Measurements from ENCODE around the gene KCNH6.

The KCNH6 gene

DNA sequence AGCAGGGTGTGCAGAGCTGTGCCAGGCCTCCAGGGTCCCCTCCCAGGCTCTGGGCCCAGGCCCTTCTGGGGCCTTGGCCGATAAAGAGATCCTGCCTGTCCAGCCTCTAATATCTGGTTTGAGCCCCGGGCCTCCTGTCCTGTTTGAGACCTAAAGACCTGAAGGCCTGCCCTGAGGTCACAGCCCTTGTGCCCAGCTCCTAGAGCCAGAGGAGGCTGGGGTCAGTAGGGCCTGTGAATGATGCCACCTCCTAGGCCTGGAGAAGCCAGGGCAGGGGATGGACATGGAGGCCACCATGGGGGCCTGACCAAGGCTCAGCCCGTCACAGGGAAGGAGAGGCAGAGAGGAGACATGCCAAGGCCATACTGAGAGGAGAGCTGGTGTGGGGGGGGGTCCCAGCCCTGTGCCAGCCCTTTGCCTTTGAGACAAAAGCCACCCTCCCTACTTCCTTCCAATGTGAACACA lies 7.4 kb downstream of the KCNH6 start:
- Histone ChIP-seq H3K4me3 (ENCODE audit: low read depth in 1 of 2, low read length in 2 of 2) (no peak overlapping the region), H3K27ac (ENCODE audit: low read depth, low read length) (no peak overlapping the region), H3K36me3 (ENCODE audit: insufficient read depth, low read length) (no peaks in the 10 kb centered on the region), H3K9me3 (ENCODE audit: low read length) (no peaks in the 10 kb centered on the region), H3K4me1 (ENCODE audit: insufficient read depth, low read length) (no peaks in the 10 kb centered on the region), H3K27me3 (ENCODE audit: control insufficient read depth in 1 of 2, insufficient read depth in 2 of 2, low read length in 2 of 2) (no peaks in the 10 kb centered on the region), H3K9ac (ENCODE audit: low read length) (no peak overlapping the region)

DNA sequence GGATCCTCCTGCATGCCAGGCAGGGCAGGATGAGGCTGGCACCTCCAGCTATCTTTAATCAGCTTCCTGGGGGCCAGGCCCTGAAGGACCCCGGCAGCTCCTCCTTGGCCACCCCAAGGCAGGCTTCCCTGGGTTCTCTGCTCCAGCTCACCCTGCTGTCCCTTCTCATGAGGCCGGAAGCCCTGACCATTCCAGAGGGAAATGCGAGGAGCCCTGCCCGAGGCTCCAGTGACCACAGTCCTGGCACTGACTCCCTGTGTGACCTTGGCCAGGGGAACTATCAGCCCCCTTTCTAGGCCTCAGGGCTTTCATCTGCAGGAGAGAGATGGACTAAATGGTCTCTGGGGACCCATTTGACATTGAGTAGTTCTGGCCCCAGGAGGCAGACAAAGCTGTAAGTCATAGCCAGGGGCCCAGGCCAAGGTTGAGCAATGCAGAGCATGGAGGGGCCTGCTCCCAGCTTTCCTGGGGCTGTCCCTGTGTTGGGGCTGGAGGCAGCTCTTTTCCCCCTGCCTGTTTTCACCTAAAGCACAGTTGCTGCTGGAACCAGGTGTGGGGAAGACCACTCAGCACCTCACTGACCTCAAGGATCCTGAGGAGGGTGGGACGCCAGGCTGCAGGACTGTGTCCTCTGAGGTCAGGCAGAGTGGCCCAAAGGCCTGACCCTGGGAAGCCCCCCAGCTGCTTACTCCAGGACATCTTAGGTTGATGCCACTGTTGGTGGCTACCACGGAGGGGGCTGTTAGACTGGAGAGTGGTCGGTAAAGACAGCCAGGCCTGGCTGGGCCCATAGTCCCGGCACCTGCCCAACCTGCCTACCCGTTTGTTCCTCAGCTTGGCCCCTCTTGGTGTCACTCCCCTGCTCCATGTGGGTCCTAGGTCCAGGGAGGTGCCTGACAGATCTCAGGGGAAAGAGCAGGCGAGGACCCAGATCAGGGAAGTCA lies 8.1 kb downstream of the KCNH6 start:
- Histone ChIP-seq H3K4me1 (ENCODE audit: insufficient read depth, low read length) (no peaks in the 10 kb centered on the region), H3K36me3 (ENCODE audit: insufficient read depth, low read length) (no peaks in the 10 kb centered on the region), H3K4me3 (ENCODE audit: low read depth in 1 of 2, low read length in 2 of 2) (no peak overlapping the region), H3K9me3 (ENCODE audit: low read length) (no peaks in the 10 kb centered on the region), H3K27me3 (ENCODE audit: control insufficient read depth in 1 of 2, insufficient read depth in 2 of 2, low read length in 2 of 2) (no peaks in the 10 kb centered on the region), H3K27ac (ENCODE audit: low read depth, low read length) (no peak overlapping the region), H3K9ac (ENCODE audit: low read length) (no peak overlapping the region)

- Histone ChIP-seq H3K4me1 (ENCODE audit: insufficient read depth, low read length) (no peaks in the 10 kb centered on the region), H3K9ac (ENCODE audit: low read length) (no peak overlapping the region), H3K36me3 (ENCODE audit: insufficient read depth, low read length) (no peaks in the 10 kb centered on the region), H3K9me3 (ENCODE audit: low read length) (no peaks in the 10 kb centered on the region), H3K27ac (ENCODE audit: low read depth, low read length) (no peak overlapping the region), H3K27me3 (ENCODE audit: control insufficient read depth in 1 of 2, insufficient read depth in 2 of 2, low read length in 2 of 2) (peaks cover 7 to 14% of the 10 kb centered on the region in 2 donors), H3K4me3 (ENCODE audit: low read depth in 1 of 2, low read length in 2 of 2) (no peak overlapping the region)
These were observed 10.4 kb downstream of the KCNH6 start for GRCh38 chr17:63533433-63534077.

GRCh38 chr17:63534078-63534570 lies 11.0 kb downstream of the KCNH6 start:
- Histone ChIP-seq H3K4me1 (ENCODE audit: insufficient read depth, low read length) (no peaks in the 10 kb centered on the region), H3K36me3 (ENCODE audit: insufficient read depth, low read length) (no peaks in the 10 kb centered on the region), H3K27me3 (ENCODE audit: control insufficient read depth in 1 of 2, insufficient read depth in 2 of 2, low read length in 2 of 2) (peaks cover 13 to 20% of the 10 kb centered on the region in 2 donors), H3K9ac (ENCODE audit: low read length) (no peak overlapping the region), H3K9me3 (ENCODE audit: low read length) (no peaks in the 10 kb centered on the region), H3K27ac (ENCODE audit: low read depth, low read length) (no peak overlapping the region), H3K4me3 (ENCODE audit: low read depth in 1 of 2, low read length in 2 of 2) (no peak overlapping the region)

DNA sequence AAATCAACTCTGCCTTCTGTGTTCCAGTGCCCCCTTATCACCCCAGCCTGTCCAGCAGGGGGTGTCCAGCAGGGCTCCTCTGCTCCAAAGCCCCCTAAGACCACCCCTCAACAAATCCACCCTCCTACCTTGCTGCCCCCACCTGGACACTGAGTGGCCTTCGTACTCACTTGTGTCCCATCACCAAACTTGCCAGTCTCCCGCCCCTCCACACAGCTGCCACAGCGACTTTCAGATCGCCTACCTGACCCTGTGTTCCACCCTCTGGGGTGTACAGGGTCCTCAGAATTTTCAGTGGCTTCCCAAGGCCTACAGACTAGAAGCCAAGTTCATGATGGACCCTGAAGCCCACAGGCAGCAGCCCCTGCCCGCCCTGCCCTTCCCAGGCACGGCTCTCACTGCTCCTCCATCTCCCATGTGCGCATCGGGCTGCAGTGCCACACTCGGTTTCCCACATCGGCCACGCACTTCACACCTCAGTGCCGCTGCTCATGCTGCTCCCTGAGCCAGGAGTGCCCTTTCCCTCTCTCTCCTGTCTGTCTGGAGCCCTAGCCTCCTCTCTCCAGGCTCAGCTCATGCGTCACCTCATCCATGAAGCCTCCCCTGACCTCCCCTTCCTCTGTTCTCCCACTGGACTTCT lies 11.8 kb downstream of the KCNH6 start:
- no peak overlapping the region for H3K27ac ChIP-seq (ENCODE audit: low read depth, low read length)
- peaks cover 14 to 26% of the 10 kb centered on the region in 2 donors for H3K27me3 ChIP-seq (ENCODE audit: control insufficient read depth in 1 of 2, insufficient read depth in 2 of 2, low read length in 2 of 2)
- H3K9ac ChIP-seq (ENCODE audit: low read length), result no peak overlapping the region
- no peaks in the 10 kb centered on the region for H3K4me1 ChIP-seq (ENCODE audit: insufficient read depth, low read length)
- H3K9me3 ChIP-seq (ENCODE audit: low read length), result no peaks in the 10 kb centered on the region
- no peaks in the 10 kb centered on the region for H3K36me3 ChIP-seq (ENCODE audit: insufficient read depth, low read length)
- no peak overlapping the region for H3K4me3 ChIP-seq (ENCODE audit: low read depth in 1 of 2, low read length in 2 of 2)

- Histone ChIP-seq H3K4me1 (ENCODE audit: insufficient read depth, low read length) (no peaks in the 10 kb centered on the region), H3K36me3 (ENCODE audit: insufficient read depth, low read length) (no peaks in the 10 kb centered on the region), H3K27me3 (ENCODE audit: control insufficient read depth in 1 of 2, insufficient read depth in 2 of 2, low read length in 2 of 2) (peaks cover 14 to 26% of the 10 kb centered on the region in 2 donors), H3K27ac (ENCODE audit: low read depth, low read length) (no peak overlapping the region), H3K4me3 (ENCODE audit: low read depth in 1 of 2, low read length in 2 of 2) (no peak overlapping the region), H3K9ac (ENCODE audit: low read length) (no peak overlapping the region), H3K9me3 (ENCODE audit: low read length) (no peaks in the 10 kb centered on the region)
These were observed 12.5 kb downstream of the KCNH6 start for GRCh38 chr17:63535640-63536039.

DNA sequence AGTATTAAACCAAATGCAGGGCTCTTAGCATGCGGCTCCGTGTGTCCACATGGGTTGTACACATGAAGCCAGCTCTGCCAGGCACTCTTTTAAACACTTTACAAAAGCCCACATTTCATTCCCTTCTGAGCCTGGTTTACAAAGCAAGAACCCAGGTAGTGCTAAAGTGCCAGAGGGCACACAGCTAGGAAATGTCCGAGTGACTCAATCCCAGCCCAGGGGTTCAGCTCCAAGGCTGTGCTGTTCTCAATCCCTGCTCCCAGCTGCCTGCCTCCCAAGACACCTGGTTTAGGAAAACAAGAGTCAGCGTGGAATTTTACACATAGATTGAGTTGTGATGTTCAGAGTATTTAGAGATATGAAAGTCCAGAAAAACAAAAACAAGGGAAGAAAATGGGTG lies 13.8 kb downstream of the KCNH6 start:
- no peaks in the 10 kb centered on the region for H3K9me3 ChIP-seq (ENCODE audit: low read length)
- no peak overlapping the region for H3K9ac ChIP-seq (ENCODE audit: low read length)
- H3K36me3 ChIP-seq (ENCODE audit: insufficient read depth, low read length), result no peaks in the 10 kb centered on the region
- H3K27me3 ChIP-seq (ENCODE audit: control insufficient read depth in 1 of 2, insufficient read depth in 2 of 2, low read length in 2 of 2), result peaks cover 14 to 26% of the 10 kb centered on the region in 2 donors
- no peak overlapping the region for H3K27ac ChIP-seq (ENCODE audit: low read depth, low read length)
- H3K4me1 ChIP-seq (ENCODE audit: insufficient read depth, low read length), result no peaks in the 10 kb centered on the region
- H3K4me3 ChIP-seq (ENCODE audit: low read depth in 1 of 2, low read length in 2 of 2), result no peak overlapping the region

GRCh38 chr17:63537991-63538692 lies 15.0 kb downstream of the KCNH6 start:
- Histone ChIP-seq H3K4me1 (ENCODE audit: insufficient read depth, low read length) (no peaks in the 10 kb centered on the region), H3K9me3 (ENCODE audit: low read length) (no peaks in the 10 kb centered on the region), H3K27me3 (ENCODE audit: control insufficient read depth in 1 of 2, insufficient read depth in 2 of 2, low read length in 2 of 2) (peaks cover 14 to 26% of the 10 kb centered on the region in 2 donors), H3K36me3 (ENCODE audit: insufficient read depth, low read length) (no peaks in the 10 kb centered on the region), H3K9ac (ENCODE audit: low read length) (no peak overlapping the region), H3K4me3 (ENCODE audit: low read depth in 1 of 2, low read length in 2 of 2) (no peak overlapping the region), H3K27ac (ENCODE audit: low read depth, low read length) (no peak overlapping the region)

GRCh38 chr17:63538693-63539595 lies 15.8 kb downstream of the KCNH6 start:
- Histone ChIP-seq H3K4me1 (ENCODE audit: insufficient read depth, low read length) (no peaks in the 10 kb centered on the region), H3K27me3 (ENCODE audit: control insufficient read depth in 1 of 2, insufficient read depth in 2 of 2, low read length in 2 of 2) (peaks cover 14 to 26% of the 10 kb centered on the region in 2 donors), H3K27ac (ENCODE audit: low read depth, low read length) (no peak overlapping the region), H3K36me3 (ENCODE audit: insufficient read depth, low read length) (no peaks in the 10 kb centered on the region), H3K9me3 (ENCODE audit: low read length) (no peaks in the 10 kb centered on the region), H3K4me3 (ENCODE audit: low read depth in 1 of 2, low read length in 2 of 2) (no peak overlapping the region), H3K9ac (ENCODE audit: low read length) (no peak overlapping the region)

GRCh38 chr17:63540590-63540989 lies 17.4 kb downstream of the KCNH6 start:
- Histone ChIP-seq H3K27ac (ENCODE audit: low read depth, low read length) (no peak overlapping the region), H3K9ac (ENCODE audit: low read length) (no peak overlapping the region), H3K27me3 (ENCODE audit: control insufficient read depth in 1 of 2, insufficient read depth in 2 of 2, low read length in 2 of 2) (peaks cover 14 to 26% of the 10 kb centered on the region in 2 donors), H3K4me3 (ENCODE audit: low read depth in 1 of 2, low read length in 2 of 2) (no peak overlapping the region), H3K9me3 (ENCODE audit: low read length) (no peaks in the 10 kb centered on the region), H3K36me3 (ENCODE audit: insufficient read depth, low read length) (no peaks in the 10 kb centered on the region), H3K4me1 (ENCODE audit: insufficient read depth, low read length) (no peaks in the 10 kb centered on the region)
